Psoas muscle (tissue), 8 donors: ENCODE measurements around the gene MAP6. TPM values are rescaled to one million over a fixed set of nuclear protein-coding genes. Genes with fewer than 3 reads are reported as not detected.
A peak's percentile ranks its signal among the peaks of the same experiment; 100 is the strongest.
"Not testable (repeated sequence)": the region's sequence is repeated elsewhere in the genome, so short reads cannot be mapped to it uniquely, and the experiment has no call there.

Experiments
- ATAC-seq, 4 donors: fragments of 200-7000 bp; cut with Tn5 transposase; one replicate each; pipeline ENCODE4 v1.9.1; 2020; ENCODE audit warnings: moderate library complexity in 3 of 4, mild to moderate bottlenecking in 2 of 4
- DNase-seq, 2 donors: peaks; one replicate each; pipeline ENCODE4 v3.0.0-alpha.2; 2020
- H3K27ac ChIP-seq: fragments of 200-600 bp; one replicate; pipeline ENCODE4 v1.8.0; 2022
- H3K27me3 ChIP-seq, 3 donors: fragments of 200-600 bp in 1 of 3; one replicate each; pipeline versions ENCODE4 v1.6.1 to v1.8.0; 2013 to 2022; ENCODE audit warnings: low read length in 2 of 3, mild to moderate bottlenecking in 2 of 3, moderate library complexity in 1 of 3; ENCODE audit not compliant: insufficient read depth in 3 of 3
- H3K36me3 ChIP-seq, 2 donors: fragments of 200-600 bp in 1 of 2; one replicate each; pipeline versions ENCODE4 v1.6.1 to v1.8.0; 2013 to 2022; ENCODE audit warnings: low read depth in 1 of 2, mild to moderate bottlenecking in 1 of 2, moderate library complexity in 1 of 2; ENCODE audit not compliant: insufficient read depth in 1 of 2
- H3K4me1 ChIP-seq: fragments of 200-600 bp; one replicate; pipeline ENCODE4 v1.8.0; 2022
- H3K4me3 ChIP-seq: fragments of 200-600 bp; one replicate; pipeline ENCODE4 v1.8.0; 2022; ENCODE audit warnings: mild to moderate bottlenecking
- H3K9me3 ChIP-seq: fragments of 200-600 bp; one replicate; pipeline ENCODE4 v1.8.0; 2022
- CTCF ChIP-seq: fragments of 200-600 bp; IDR thresholded peaks from one replicate; pipeline ENCODE4 v1.8.0; 2022; ENCODE audit warnings: antibody characterized with exemption
- WGBS, 3 donors: extraction: QIAGEN DNeasy Blood & Tissue Kit; methylation state at CpG; one replicate each; pipeline versions ENCODE4 v1.1.6 to v1.1.7; 2013; 5-methylcytosine and 5-hydroxymethylcytosine counted together
- intact Hi-C, 2 donors: fragments of 100-400 bp; cut with DNase I; formaldehyde crosslinking; loops; one replicate each; pipeline versions ENCODE4 v1.11.0 to v1.14.2; 2022
- polyA plus RNA-seq, 3 donors: library from polyadenylated mRNA; stranded (reverse); fragments of 200-250 nt; gene quantifications; one replicate each; pipeline ENCODE4 v1.2.3, GENCODE V29; 2013
- total RNA-seq, 4 donors: library from RNA; stranded (reverse); fragmentation: NEBNext Ultra II Directional in 2 of 4; extraction: Animal tissue kit (Norgen Biotek cat#: 25700) in 2 of 4; gene quantifications; one replicate each; pipeline versions ENCODE4 v1.2.1 to v1.2.4, GENCODE V29; 2021 to 2023
- donor health status: healthy with polysubstance abuse.
- donor health status: DM: no; HTN: no; CAD: no; lungs with moderate emphysema.
- donor health status: Bipolar disorder and iron deficiency.
- donor health status: healthy.
- donor health status: DM: yes; HTN: yes; CAD: no.
- donor health status: DM: no; HTN: no; CAD: no.
- donor health status: DM: no; HTN: no; CAD: no.
- donor health status: DM: yes; HTN: yes; CAD: no.

MAP6 gene
- total and polyA plus RNA-seq, 7 donors = 0.14 to 0.56 (median 0.26) TPM

GRCh38 chr11:75588051-75588481 is 80.8 kb downstream of the MAP6 start:
- ATAC-seq = no peak
- Histone ChIP-seq H3K27me3 (no peaks in the 10 kb centered on the region), H3K4me3 (no peak overlapping the region), H3K36me3 (no peaks in the 10 kb centered on the region), H3K9me3 (no peaks in the 10 kb centered on the region), H3K4me1 (peaks cover 6% of the 10 kb centered on the region), H3K27ac (no peak overlapping the region)
- intact Hi-C loops = no loop called here
- TF ChIP-seq CTCF = no peak
- DNase-seq = no peak
- 96 to 99% (median 96%) methylated on average over 6 of the region's 6 CpGs for WGBS, 3 donors

- Histone ChIP-seq H3K9me3 (no peaks in the 10 kb centered on the region), H3K27ac (no peak overlapping the region), H3K4me1 (peaks cover 6% of the 10 kb centered on the region), H3K36me3 (no peaks in the 10 kb centered on the region), H3K27me3 (no peaks in the 10 kb centered on the region), H3K4me3 (no peak overlapping the region)
- ATAC-seq = no peak
- no peak for TF ChIP-seq CTCF
- no peak for DNase-seq
- intact Hi-C loops = no loop called here
- WGBS, 3 donors = 59 to 84% (median 64%) methylated on average over 3 of the region's 3 CpGs
These were observed 82.4 kb downstream of the MAP6 start for GRCh38 chr11:75586395-75586794.

- no peaks in the 10 kb centered on the region for H3K36me3 ChIP-seq
- TF ChIP-seq CTCF = no peak
- intact Hi-C loops = no loop called here
- DNase-seq (no peak), ATAC-seq (no peak)
- peaks cover 6% of the 10 kb centered on the region for H3K4me1 ChIP-seq
- H3K9me3 ChIP-seq = no peaks in the 10 kb centered on the region
- H3K4me3 ChIP-seq = no peak overlapping the region
- no peak overlapping the region for H3K27ac ChIP-seq
- H3K27me3 ChIP-seq = no peaks in the 10 kb centered on the region
- 82 to 87% (median 86%) methylated on average over 8 of the region's 8 CpGs for WGBS, 3 donors
These were observed 83.6 kb downstream of the MAP6 start for GRCh38 chr11:75585293-75585670.

GRCh38 chr11:75584659-75585292 is 84.1 kb downstream of the MAP6 start:
- intact Hi-C loops = loop anchor here in 1 of 2 donors (5.0 kb wide), 1 partner anchor 37 kb away; no protein-coding TSS in a partner anchor
- not testable (repeated sequence) for DNase-seq, H3K27me3 ChIP-seq, H3K9me3 ChIP-seq, ATAC-seq, H3K36me3 ChIP-seq, H3K4me1 ChIP-seq
- Histone ChIP-seq H3K4me3 (peak overlapping the region; percentile 82), H3K27ac (peak overlapping the region; percentile 88)
- WGBS, 3 donors = 86 to 95% (median 86%) methylated on average over 12 of the region's 12 CpGs

GRCh38 chr11:75583718-75584658 is 84.8 kb downstream of the MAP6 start:
- Histone ChIP-seq H3K36me3 (no peaks in the 10 kb centered on the region), H3K4me3 (peak overlapping the region; percentile 82), H3K27me3 (no peaks in the 10 kb centered on the region), H3K4me1 (peaks cover 6% of the 10 kb centered on the region), H3K27ac (peak overlapping the region; percentile 88), H3K9me3 (no peaks in the 10 kb centered on the region)
- intact Hi-C loops = loop anchor here in 1 of 2 donors (5.0 kb wide), 1 partner anchor 37 kb away; no protein-coding TSS in a partner anchor
- DNase-seq (peak; percentile 75 to 85), ATAC-seq (peak; percentile 50 to 70 (median 62))
- 21 to 43% (median 25%) methylated on average over 34 to 42 of the region's 42 CpGs for WGBS, 3 donors
- TF ChIP-seq CTCF = no peak
